PC-3 (cell line): ENCODE measurements around the gene HNRNPAB. TPM values are rescaled to one million over a fixed set of nuclear protein-coding genes. Genes with fewer than 3 reads are reported as not detected.
A peak's percentile ranks its signal among the peaks of the same experiment; 100 is the strongest.

Experiments
- ATAC-seq: fragments of 200-7000 bp; cut with Tn5 transposase; 2 replicates; pipeline ENCODE4 v1.9.1; 2020; ENCODE audit warnings: mild to moderate bottlenecking, moderate library complexity
- BruUV-seq: library from RNA; stranded (reverse); fragments of 400-500 nt; replicated peaks from 2 replicates; lab custom pipeline; 2021; lab: Mats Ljungman, UMichigan
- CTCF ChIA-PET: fragments of 300-600 bp; sonication (Branson Sonifier 250); formaldehyde crosslinking; loops from one replicate; lab custom pipeline; 2022; ENCODE audit warnings: antibody characterized with exemption; lab: Charles Lee
- POLR2A ChIA-PET: fragments of 300-600 bp; sonication (Branson Sonifier 250); formaldehyde crosslinking; loops from one replicate; lab custom pipeline; 2022; ENCODE audit warnings: antibody characterized with exemption; ENCODE audit not compliant: unreplicated experiment; lab: Charles Lee
- DNase-seq: peaks from one replicate; pipeline ENCODE4 v3.0.0-alpha.2; 2015
- H2AFZ ChIP-seq: fragments of 300-600 bp; sonication (generic); 2 replicates; pipeline ENCODE4 v1.6.0; 2016; ENCODE audit warnings: antibody characterized with exemption, low read length
- H3F3A ChIP-seq: fragments of 300-600 bp; sonication (generic); one replicate; pipeline ENCODE4 v1.6.0; 2017; ENCODE audit warnings: antibody characterized with exemption, low read length, control low read depth, mild to moderate bottlenecking; ENCODE audit not compliant: unreplicated experiment
- H3K27ac ChIP-seq: fragments of 300-600 bp; sonication (generic); 2 replicates; pipeline ENCODE4 v1.5.1; 2016; ENCODE audit warnings: mild to moderate bottlenecking, low read length
- H3K27me3 ChIP-seq: fragments of 300-600 bp; sonication (generic); 2 replicates; pipeline ENCODE4 v1.6.1; 2016; ENCODE audit warnings: low read length, mixed read lengths
- H3K36me3 ChIP-seq: fragments of 300-600 bp; sonication (generic); 2 replicates; pipeline ENCODE4 v1.6.1; 2016; ENCODE audit warnings: low read depth, mixed run types, low read length, mixed read lengths
- H3K4me1 ChIP-seq: fragments of 300-600 bp; sonication (generic); 2 replicates; pipeline ENCODE4 v1.5.1; 2016; ENCODE audit warnings: low read length; ENCODE audit not compliant: insufficient read depth
- H3K4me2 ChIP-seq: fragments of 300-600 bp; sonication (generic); 2 replicates; pipeline ENCODE4 v1.6.0; 2016; ENCODE audit warnings: low read length
- H3K4me3 ChIP-seq: fragments of 300-600 bp; sonication (generic); 2 replicates; pipeline ENCODE4 v1.5.1; 2016; ENCODE audit warnings: mild to moderate bottlenecking, low read length, mixed read lengths
- H3K79me2 ChIP-seq: fragments of 300-600 bp; sonication (generic); 2 replicates; pipeline ENCODE4 v1.6.1; 2017; ENCODE audit warnings: low read length, mixed read lengths
- H3K9ac ChIP-seq: fragments of 300-600 bp; sonication (generic); 2 replicates; pipeline ENCODE4 v1.6.0; 2016; ENCODE audit warnings: mild to moderate bottlenecking, low read length
- H3K9me2 ChIP-seq: fragments of 300-600 bp; sonication (generic); replicated peaks from 2 replicates; pipeline ENCODE4 v1.6.1; 2016; ENCODE audit warnings: mixed run types, low read length, mixed read lengths
- H3K9me3 ChIP-seq: fragments of 300-600 bp; sonication (generic); 2 replicates; pipeline ENCODE4 v1.6.1; 2016; ENCODE audit warnings: low read length, mixed read lengths
- H4K20me1 ChIP-seq: fragments of 300-600 bp; sonication (generic); 2 replicates; pipeline ENCODE4 v1.6.1; 2016; ENCODE audit warnings: low read length, mixed read lengths
- EZH2 ChIP-seq: fragments of 300-600 bp; sonication (generic); IDR thresholded peaks from one replicate; pipeline ENCODE4 v1.6.1; 2017; ENCODE audit warnings: antibody characterized with exemption, mild to moderate bottlenecking, low read length; ENCODE audit not compliant: unreplicated experiment
- EZH2phosphoT487 ChIP-seq: fragments of 300-600 bp; sonication (generic); IDR thresholded peaks from 2 replicates; pipeline ENCODE4 v1.6.1; 2018; ENCODE audit warnings: mild to moderate bottlenecking, antibody characterized with exemption, low read length, borderline replicate concordance
- intact Hi-C: fragments of 100-400 bp; cut with micrococcal nuclease; formaldehyde crosslinking; loops from 2 replicates; pipeline ENCODE4 v1.9.0; 2023
- total RNA-seq: library from RNA; depleted of rRNA; stranded (reverse); fragments of >200 nt; gene quantifications from 2 replicates; pipeline ENCODE4 v1.2.3, GENCODE V29; 2014
- TF ChIP-seq, protein P1 (sequence below): fragments of 300-600 bp; sonication (generic); conservative IDR thresholded peaks from 2 replicates; pipeline ENCODE4 v1.5.1; 2017; ENCODE audit warnings: antibody characterized with exemption, low read depth, mild to moderate bottlenecking, low read length

HNRNPAB gene
- total RNA-seq, 1 experiment from 2014 or later, result 231 TPM

DNA sequence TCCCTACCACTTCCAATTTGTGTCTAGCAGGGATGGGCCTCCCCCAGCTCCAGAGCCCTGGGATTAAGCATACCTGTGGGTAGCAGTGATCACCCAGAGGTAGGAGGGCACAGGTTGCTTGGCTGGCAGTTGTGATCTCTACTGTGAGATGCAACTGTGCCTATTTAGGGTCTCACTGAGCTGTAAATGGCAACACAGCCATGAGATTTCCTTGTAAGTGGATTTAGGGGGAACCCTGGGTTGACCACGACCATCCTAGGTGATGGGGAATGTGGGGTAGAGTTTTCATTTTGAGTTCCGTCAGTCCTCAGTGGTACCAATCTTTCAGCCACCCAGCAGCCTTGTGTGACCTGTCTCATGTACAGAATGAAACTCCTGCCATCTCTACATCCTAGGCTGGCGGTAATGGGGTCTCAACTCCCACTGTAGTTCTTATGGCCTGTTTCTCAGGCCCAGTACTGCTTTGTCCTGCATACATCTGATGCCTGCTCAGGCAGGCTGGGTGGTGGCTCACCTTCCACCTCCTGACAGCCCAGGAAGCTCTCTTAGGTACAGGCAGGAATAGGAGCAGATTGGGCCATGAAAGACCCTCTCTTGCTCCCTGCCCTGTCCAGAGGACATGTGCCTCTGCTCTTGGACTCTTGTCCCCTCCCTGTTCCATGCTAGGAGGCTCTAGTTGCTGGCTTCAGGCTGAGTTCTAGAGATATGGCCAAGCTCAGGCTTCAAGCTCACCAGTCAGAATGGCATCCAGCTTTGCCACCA, 8.1 kb downstream of the HNRNPAB start:
- Histone ChIP-seq H3K4me3 (no peak overlapping the region), H3F3A (peaks cover 7% of the 10 kb centered on the region), H3K27ac (no peak overlapping the region), H3K27me3 (no peaks in the 10 kb centered on the region), H3K4me1 (peaks cover 8% of the 10 kb centered on the region), H4K20me1 (peaks cover 57% of the 10 kb centered on the region), H2AFZ (no peak overlapping the region), H3K79me2 (peaks cover 25% of the 10 kb centered on the region), H3K9me2 (no peaks in the 10 kb centered on the region), H3K9me3 (no peaks in the 10 kb centered on the region), H3K9ac (no peak overlapping the region), H3K36me3 (peaks cover 85% of the 10 kb centered on the region), H3K4me2 (no peak overlapping the region)
- BruUV-seq, result no TSS peak
- POLR2A ChIA-PET, result no interaction called here
- intact Hi-C loops, result no loop called here
- DNase-seq (no peak), ATAC-seq (peak; percentile 3; the same call in 1 of the 2 replicates)
- CTCF ChIA-PET, result no interaction called here
- no peak for TF ChIP-seq EZH2

DNA sequence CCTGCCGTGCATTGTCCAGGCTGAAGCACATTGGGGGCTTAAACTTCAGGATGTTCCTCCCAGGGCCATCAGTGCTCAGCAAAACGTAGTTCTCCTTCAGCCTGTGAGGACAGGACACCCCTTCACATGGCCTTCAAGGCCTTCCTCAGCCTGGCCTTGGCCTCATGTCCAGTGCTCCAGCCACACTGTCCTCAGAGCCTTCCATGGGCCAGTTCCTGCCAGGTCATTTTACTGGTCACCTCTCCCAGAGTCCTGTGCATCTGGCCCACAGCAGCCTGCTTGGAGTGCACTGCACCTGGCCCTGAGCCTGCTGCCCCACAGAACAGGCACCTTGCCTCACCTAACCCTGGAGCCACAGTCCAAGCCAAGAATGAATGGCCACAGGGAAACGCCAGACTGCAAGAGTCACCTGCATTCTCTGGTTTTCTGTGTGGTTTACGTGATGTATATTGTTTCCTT, 8.7 kb downstream of the HNRNPAB start:
- CTCF ChIA-PET, result no interaction called here
- no peak overlapping the region for H3K27ac ChIP-seq
- H2AFZ ChIP-seq, result no peak overlapping the region
- H3K9ac ChIP-seq, result no peak overlapping the region
- ATAC-seq (peak; percentile 3; the same call in 1 of the 2 replicates), DNase-seq (no peak)
- H3K9me3 ChIP-seq, result no peaks in the 10 kb centered on the region
- no peak overlapping the region for H3K4me2 ChIP-seq
- no peaks in the 10 kb centered on the region for H3K9me2 ChIP-seq
- H3F3A ChIP-seq, result peaks cover 7% of the 10 kb centered on the region
- BruUV-seq, result no TSS peak
- H3K79me2 ChIP-seq, result peaks cover 19% of the 10 kb centered on the region
- TF ChIP-seq, protein P1, sequence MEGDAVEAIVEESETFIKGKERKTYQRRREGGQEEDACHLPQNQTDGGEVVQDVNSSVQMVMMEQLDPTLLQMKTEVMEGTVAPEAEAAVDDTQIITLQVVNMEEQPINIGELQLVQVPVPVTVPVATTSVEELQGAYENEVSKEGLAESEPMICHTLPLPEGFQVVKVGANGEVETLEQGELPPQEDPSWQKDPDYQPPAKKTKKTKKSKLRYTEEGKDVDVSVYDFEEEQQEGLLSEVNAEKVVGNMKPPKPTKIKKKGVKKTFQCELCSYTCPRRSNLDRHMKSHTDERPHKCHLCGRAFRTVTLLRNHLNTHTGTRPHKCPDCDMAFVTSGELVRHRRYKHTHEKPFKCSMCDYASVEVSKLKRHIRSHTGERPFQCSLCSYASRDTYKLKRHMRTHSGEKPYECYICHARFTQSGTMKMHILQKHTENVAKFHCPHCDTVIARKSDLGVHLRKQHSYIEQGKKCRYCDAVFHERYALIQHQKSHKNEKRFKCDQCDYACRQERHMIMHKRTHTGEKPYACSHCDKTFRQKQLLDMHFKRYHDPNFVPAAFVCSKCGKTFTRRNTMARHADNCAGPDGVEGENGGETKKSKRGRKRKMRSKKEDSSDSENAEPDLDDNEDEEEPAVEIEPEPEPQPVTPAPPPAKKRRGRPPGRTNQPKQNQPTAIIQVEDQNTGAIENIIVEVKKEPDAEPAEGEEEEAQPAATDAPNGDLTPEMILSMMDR, result no peak
- no peak for TF ChIP-seq EZH2
- TF ChIP-seq EZH2phosphoT487, result no peak
- peaks cover 51% of the 10 kb centered on the region for H4K20me1 ChIP-seq
- H3K36me3 ChIP-seq, result peaks cover 79% of the 10 kb centered on the region
- POLR2A ChIA-PET, result no interaction called here
- H3K27me3 ChIP-seq, result no peaks in the 10 kb centered on the region
- H3K4me1 ChIP-seq, result peaks cover 2% of the 10 kb centered on the region
- intact Hi-C loops, result no loop called here
- no peak overlapping the region for H3K4me3 ChIP-seq

GRCh38 chr5:178213748-178214151, 9.4 kb downstream of the HNRNPAB start:
- Histone ChIP-seq H3K36me3 (peaks cover 72% of the 10 kb centered on the region), H3K27me3 (no peaks in the 10 kb centered on the region), H3K27ac (no peak overlapping the region), H3K4me2 (no peak overlapping the region), H3K9ac (no peak overlapping the region), H4K20me1 (peaks cover 44% of the 10 kb centered on the region), H3K4me1 (no peaks in the 10 kb centered on the region), H3K4me3 (no peak overlapping the region), H3K79me2 (peaks cover 12% of the 10 kb centered on the region), H3K9me2 (no peaks in the 10 kb centered on the region), H3F3A (peaks cover 7% of the 10 kb centered on the region), H2AFZ (no peak overlapping the region), H3K9me3 (no peaks in the 10 kb centered on the region)
- ATAC-seq (no peak), DNase-seq (no peak)
- BruUV-seq, result no TSS peak
- intact Hi-C loops, result no loop called here
- TF ChIP-seq, protein P1, result no peak
- TF ChIP-seq EZH2, result no peak
- no peak for TF ChIP-seq EZH2phosphoT487
- POLR2A ChIA-PET, result no interaction called here
- CTCF ChIA-PET, result no interaction called here
